ENCODE results near the gene IL17RE. TPM values are rescaled to one million over a fixed set of nuclear protein-coding genes. Genes with fewer than 3 reads are reported as not detected.

The IL17RE gene
- total RNA-seq, 1 experiment from 2014 or later, result 4.0 TPM

- H3K9me2 ChIP-seq (replicated peaks; ENCODE audit: low read length), result no peaks in the 10 kb centered on the region
- intact Hi-C loops (cut with micrococcal nuclease), result no loop called here
- H3K36me3 ChIP-seq (ENCODE audit: low read depth, low read length), result no peaks in the 10 kb centered on the region
- H3K79me2 ChIP-seq (ENCODE audit: low read length), result peaks cover 4% of the 10 kb centered on the region
- ATAC-seq (no peak), DNase-seq (no peak)
- no peak overlapping the region for H3K4me3 ChIP-seq (ENCODE audit: low read length)
- H3F3A ChIP-seq (ENCODE audit: low read length, unreplicated experiment), result no peaks in the 10 kb centered on the region
- no TSS peak for BruUV-seq (replicated peaks)
- POLR2A ChIA-PET (ENCODE audit: unreplicated experiment), result no interaction called here
- H3K4me2 ChIP-seq (ENCODE audit: low read length), result no peak overlapping the region
- H2AFZ ChIP-seq (ENCODE audit: low read length), result no peak overlapping the region
- TF ChIP-seq EZH2phosphoT487 (IDR thresholded peaks at IDR 0.05; ENCODE audit: borderline replicate concordance, low read length), result no peak
- TF ChIP-seq EZH2 (IDR thresholded peaks at IDR 0.05; ENCODE audit: low read length, unreplicated experiment), result no peak
- TF ChIP-seq, protein P1, sequence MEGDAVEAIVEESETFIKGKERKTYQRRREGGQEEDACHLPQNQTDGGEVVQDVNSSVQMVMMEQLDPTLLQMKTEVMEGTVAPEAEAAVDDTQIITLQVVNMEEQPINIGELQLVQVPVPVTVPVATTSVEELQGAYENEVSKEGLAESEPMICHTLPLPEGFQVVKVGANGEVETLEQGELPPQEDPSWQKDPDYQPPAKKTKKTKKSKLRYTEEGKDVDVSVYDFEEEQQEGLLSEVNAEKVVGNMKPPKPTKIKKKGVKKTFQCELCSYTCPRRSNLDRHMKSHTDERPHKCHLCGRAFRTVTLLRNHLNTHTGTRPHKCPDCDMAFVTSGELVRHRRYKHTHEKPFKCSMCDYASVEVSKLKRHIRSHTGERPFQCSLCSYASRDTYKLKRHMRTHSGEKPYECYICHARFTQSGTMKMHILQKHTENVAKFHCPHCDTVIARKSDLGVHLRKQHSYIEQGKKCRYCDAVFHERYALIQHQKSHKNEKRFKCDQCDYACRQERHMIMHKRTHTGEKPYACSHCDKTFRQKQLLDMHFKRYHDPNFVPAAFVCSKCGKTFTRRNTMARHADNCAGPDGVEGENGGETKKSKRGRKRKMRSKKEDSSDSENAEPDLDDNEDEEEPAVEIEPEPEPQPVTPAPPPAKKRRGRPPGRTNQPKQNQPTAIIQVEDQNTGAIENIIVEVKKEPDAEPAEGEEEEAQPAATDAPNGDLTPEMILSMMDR (conservative IDR thresholded peaks at IDR 0.05; ENCODE audit: low read depth, low read length), result no peak
- H3K27me3 ChIP-seq (ENCODE audit: low read length), result no peaks in the 10 kb centered on the region
- CTCF ChIA-PET, result no interaction called here
- no peaks in the 10 kb centered on the region for H3K9me3 ChIP-seq (ENCODE audit: low read length)
- no peak overlapping the region for H3K27ac ChIP-seq (ENCODE audit: low read length)
- H3K4me1 ChIP-seq (ENCODE audit: insufficient read depth, low read length), result peaks cover 11% of the 10 kb centered on the region
- H3K9ac ChIP-seq (ENCODE audit: low read length), result no peak overlapping the region
- no peaks in the 10 kb centered on the region for H4K20me1 ChIP-seq (ENCODE audit: low read length)
These were observed 38.1 kb downstream of the IL17RE start for GRCh38 chr3:9940746-9941145.

GRCh38 chr3:9942164-9942563, 39.5 kb downstream of the IL17RE start:
- CTCF ChIA-PET, result interaction anchor here (0.7 kb wide), 1 partner anchor 10 kb away, joined by 6 read pairs; no protein-coding TSS in a partner anchor
- Histone ChIP-seq H3K9me2 (replicated peaks; ENCODE audit: low read length) (no peaks in the 10 kb centered on the region), H3K4me2 (ENCODE audit: low read length) (no peak overlapping the region), H3K4me3 (ENCODE audit: low read length) (no peak overlapping the region), H3K27me3 (ENCODE audit: low read length) (no peaks in the 10 kb centered on the region), H3K36me3 (ENCODE audit: low read depth, low read length) (no peaks in the 10 kb centered on the region), H4K20me1 (ENCODE audit: low read length) (no peaks in the 10 kb centered on the region), H3K9me3 (ENCODE audit: low read length) (no peaks in the 10 kb centered on the region), H3K27ac (ENCODE audit: low read length) (no peak overlapping the region), H2AFZ (ENCODE audit: low read length) (no peak overlapping the region), H3F3A (ENCODE audit: low read length, unreplicated experiment) (no peaks in the 10 kb centered on the region), H3K79me2 (ENCODE audit: low read length) (no peaks in the 10 kb centered on the region), H3K4me1 (ENCODE audit: insufficient read depth, low read length) (peaks cover 10% of the 10 kb centered on the region; the same call in 1 of the 2 replicates), H3K9ac (ENCODE audit: low read length) (no peak overlapping the region)
- DNase-seq, result no peak
- intact Hi-C loops (cut with micrococcal nuclease), result no loop called here
- POLR2A ChIA-PET (ENCODE audit: unreplicated experiment), result no interaction called here
- ATAC-seq, result no peak
- no TSS peak for BruUV-seq (replicated peaks)
- TF ChIP-seq EZH2phosphoT487 (IDR thresholded peaks at IDR 0.05; ENCODE audit: borderline replicate concordance, low read length) (no peak), EZH2 (IDR thresholded peaks at IDR 0.05; ENCODE audit: low read length, unreplicated experiment) (no peak)
- TF ChIP-seq, protein P1 (conservative IDR thresholded peaks at IDR 0.05; ENCODE audit: low read depth, low read length), result no peak

- ChIA-PET POLR2A (ENCODE audit: unreplicated experiment) (interaction anchor here (0.6 kb wide), 1 partner anchor 491 kb away, joined by 5 read pairs; no protein-coding TSS in a partner anchor), CTCF (interaction anchor here (0.7 kb wide), 1 partner anchor 11 kb away, joined by 6 read pairs; no protein-coding TSS in a partner anchor)
- H3K4me3 ChIP-seq (ENCODE audit: low read length), result no peak overlapping the region
- no peaks in the 10 kb centered on the region for H3K9me3 ChIP-seq (ENCODE audit: low read length)
- no peaks in the 10 kb centered on the region for H3K36me3 ChIP-seq (ENCODE audit: low read depth, low read length)
- no peak overlapping the region for H3K9ac ChIP-seq (ENCODE audit: low read length)
- no peaks in the 10 kb centered on the region for H3K27me3 ChIP-seq (ENCODE audit: low read length)
- H2AFZ ChIP-seq (ENCODE audit: low read length), result no peak overlapping the region
- no TSS peak for BruUV-seq (replicated peaks)
- H3K4me2 ChIP-seq (ENCODE audit: low read length), result no peak overlapping the region
- H3K79me2 ChIP-seq (ENCODE audit: low read length), result peaks cover 9% of the 10 kb centered on the region
- H4K20me1 ChIP-seq (ENCODE audit: low read length), result no peaks in the 10 kb centered on the region
- no peak overlapping the region for H3K27ac ChIP-seq (ENCODE audit: low read length)
- DNase-seq, result no peak
- no peaks in the 10 kb centered on the region for H3K9me2 ChIP-seq (replicated peaks; ENCODE audit: low read length)
- no peak for TF ChIP-seq EZH2 (IDR thresholded peaks at IDR 0.05; ENCODE audit: low read length, unreplicated experiment)
- TF ChIP-seq EZH2phosphoT487 (IDR thresholded peaks at IDR 0.05; ENCODE audit: borderline replicate concordance, low read length), result no peak
- TF ChIP-seq, protein P1 (conservative IDR thresholded peaks at IDR 0.05; ENCODE audit: low read depth, low read length), result no peak
- intact Hi-C loops (cut with micrococcal nuclease), result no loop called here
- peaks cover 17% of the 10 kb centered on the region for H3K4me1 ChIP-seq (ENCODE audit: insufficient read depth, low read length)
- no peak for ATAC-seq
- H3F3A ChIP-seq (ENCODE audit: low read length, unreplicated experiment), result no peaks in the 10 kb centered on the region
These were observed 40.5 kb downstream of the IL17RE start for GRCh38 chr3:9942934-9943690.

Data from PC-3 (cell line).